Measurements from ENCODE around the gene PGA5.
"Not testable (repeated sequence)": the region's sequence is repeated elsewhere in the genome, so short reads cannot be mapped to it uniquely, and the experiment has no call there.

- TF ChIP-seq CTCF, EP300, POLR2A, POLR2AphosphoS5 (IDR thresholded peaks at IDR 0.05): not testable (repeated sequence)
Measured at GRCh38 chr11:61222047-61222446, 18.9 kb upstream of the PGA5 start, which contains the start of gene PGA4.

Measured in stomach (tissue), 4 donors.